ENCODE data around the gene PCDH9.

GRCh38 chr13:66751691-66752090 is 478.4 kb downstream of the PCDH9 start:
- TF ChIP-seq POLR2AphosphoS5 (IDR thresholded peaks at IDR 0.05; ENCODE audit: low read depth, low read length): no peak
- no peak for TF ChIP-seq POLR2A (IDR thresholded peaks at IDR 0.05; ENCODE audit: low read depth, low read length)
